KOPT-K1 (cell line): ENCODE data around the gene CYP19A1.
"Not testable (repeated sequence)": the region's sequence is repeated elsewhere in the genome, so short reads cannot be mapped to it uniquely, and the experiment has no call there.

Experiments used
- H3K27ac ChIP-seq: fragments of 200-600 bp; sonication (generic); 2 replicates; pipeline ENCODE4 v1.5.1; 2016; ENCODE audit warnings: antibody characterized with exemption, mild to moderate bottlenecking, low read depth, low read length; ENCODE audit not compliant: poor library complexity, severe bottlenecking
- H3K36me3 ChIP-seq: fragments of 200-600 bp; sonication (generic); 2 replicates; pipeline ENCODE4 v1.5.1; 2017; ENCODE audit warnings: antibody characterized with exemption, mild to moderate bottlenecking, low read length, moderate library complexity; ENCODE audit not compliant: insufficient read depth
- H3K9me3 ChIP-seq: fragments of 200-600 bp; sonication (generic); 2 replicates; pipeline ENCODE4 v1.5.1; 2017; ENCODE audit warnings: antibody characterized with exemption, low read length, mild to moderate bottlenecking; ENCODE audit not compliant: insufficient read depth, poor library complexity, severe bottlenecking

Gene CYP19A1

GRCh38 chr15:51279391-51279790 lies 59.0 kb downstream of the CYP19A1 start:
- H3K27ac ChIP-seq, result no peak overlapping the region
- H3K9me3 ChIP-seq, result no peaks in the 10 kb centered on the region
- no peaks in the 10 kb centered on the region for H3K36me3 ChIP-seq

- H3K36me3 ChIP-seq, result no peaks in the 10 kb centered on the region
- no peaks in the 10 kb centered on the region for H3K9me3 ChIP-seq
- H3K27ac ChIP-seq, result no peak overlapping the region
Observed at GRCh38 chr15:51277101-51277500, 61.3 kb downstream of the CYP19A1 start.

GRCh38 chr15:51274956-51275355 lies 63.4 kb downstream of the CYP19A1 start:
- H3K9me3 ChIP-seq, result no peaks in the 10 kb centered on the region
- H3K27ac ChIP-seq, result peak overlapping the region; percentile 66
- H3K36me3 ChIP-seq, result no peaks in the 10 kb centered on the region

GRCh38 chr15:51270706-51271105 lies 67.7 kb downstream of the CYP19A1 start:
- H3K9me3 ChIP-seq, result no peaks in the 10 kb centered on the region
- peak overlapping the region; percentile 57 for H3K27ac ChIP-seq
- H3K36me3 ChIP-seq, result no peaks in the 10 kb centered on the region

- Histone ChIP-seq H3K36me3 (no peaks in the 10 kb centered on the region), H3K9me3 (no peaks in the 10 kb centered on the region), H3K27ac (no peak overlapping the region)
Observed at GRCh38 chr15:51269496-51269895, 68.9 kb downstream of the CYP19A1 start.

DNA sequence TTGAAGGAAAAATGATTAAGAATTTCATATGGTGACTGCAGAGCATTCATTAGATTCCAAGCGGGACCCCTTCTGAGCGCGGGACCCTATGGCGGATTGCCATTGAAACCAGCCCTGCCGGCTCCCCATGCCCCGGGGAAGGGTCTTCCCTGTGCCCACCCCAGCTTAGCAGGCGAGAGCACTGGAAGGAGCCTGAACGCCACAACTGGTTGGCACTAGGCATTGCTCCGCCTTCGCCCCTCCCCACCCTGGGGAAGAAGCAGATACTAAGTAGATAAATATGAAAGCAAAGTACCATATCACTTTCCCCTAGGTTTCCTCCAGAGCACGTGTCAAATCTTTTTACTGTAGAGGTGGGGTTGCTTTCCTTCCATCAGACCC lies 70.7 kb downstream of the CYP19A1 start:
- Histone ChIP-seq H3K9me3 (peaks cover 2% of the 10 kb centered on the region), H3K36me3 (no peaks in the 10 kb centered on the region), H3K27ac (no peak overlapping the region)

DNA sequence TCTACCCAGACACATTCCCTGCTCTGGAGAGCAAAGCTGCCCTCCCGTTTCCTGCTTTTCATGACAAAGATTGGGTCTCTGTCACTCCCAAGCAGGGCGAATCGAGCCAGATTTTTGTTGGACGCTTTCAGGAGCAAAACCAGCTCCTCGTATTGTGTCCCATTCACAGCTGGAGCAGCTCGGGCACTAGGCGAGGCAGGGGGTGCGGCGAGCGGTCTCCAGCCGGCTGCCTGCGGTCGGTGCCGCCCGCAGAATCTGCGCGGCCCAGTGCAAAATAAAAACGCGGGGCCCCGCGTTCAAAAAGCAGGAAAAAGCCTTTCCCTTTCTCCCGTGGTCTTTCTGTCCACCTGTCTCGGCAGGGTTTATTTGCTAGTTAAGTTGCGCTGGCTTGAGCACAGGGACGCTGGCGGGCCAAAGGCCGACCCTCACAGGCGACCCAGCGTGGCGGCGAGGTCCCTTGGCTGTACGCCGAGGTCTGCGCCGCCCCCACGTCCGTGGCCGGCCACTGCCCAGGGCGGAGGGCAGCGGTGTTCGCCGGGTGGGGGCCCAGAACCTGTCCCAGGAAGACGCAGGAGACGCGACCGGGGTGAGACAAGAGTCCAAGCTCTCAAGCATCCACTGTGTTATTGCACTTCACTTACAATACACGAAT lies 71.2 kb downstream of the CYP19A1 start:
- peaks cover 7% of the 10 kb centered on the region for H3K9me3 ChIP-seq
- H3K36me3 ChIP-seq, result no peaks in the 10 kb centered on the region
- no peak overlapping the region for H3K27ac ChIP-seq

DNA sequence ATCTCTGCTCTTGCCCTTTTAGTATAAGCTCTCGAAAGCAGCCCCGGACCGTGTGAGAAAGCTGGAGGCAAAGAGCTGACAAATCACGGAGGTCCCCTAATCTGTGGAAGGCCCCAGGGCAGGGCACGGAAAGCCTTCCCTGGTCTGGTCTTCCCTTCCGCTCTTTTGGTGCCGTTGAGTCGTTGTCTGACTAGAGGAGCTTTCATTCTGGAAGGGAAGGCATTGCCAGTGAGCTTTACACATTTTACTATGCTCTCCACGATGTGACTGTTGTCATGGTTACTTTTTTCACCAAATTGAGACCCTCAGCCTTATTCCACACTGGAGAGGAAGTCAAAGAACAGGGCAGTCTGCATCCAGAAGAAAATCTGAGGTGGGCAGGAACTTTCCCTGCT lies 71.7 kb downstream of the CYP19A1 start:
- Histone ChIP-seq H3K9me3 (peaks cover 12% of the 10 kb centered on the region), H3K27ac (no peak overlapping the region), H3K36me3 (no peaks in the 10 kb centered on the region)

DNA sequence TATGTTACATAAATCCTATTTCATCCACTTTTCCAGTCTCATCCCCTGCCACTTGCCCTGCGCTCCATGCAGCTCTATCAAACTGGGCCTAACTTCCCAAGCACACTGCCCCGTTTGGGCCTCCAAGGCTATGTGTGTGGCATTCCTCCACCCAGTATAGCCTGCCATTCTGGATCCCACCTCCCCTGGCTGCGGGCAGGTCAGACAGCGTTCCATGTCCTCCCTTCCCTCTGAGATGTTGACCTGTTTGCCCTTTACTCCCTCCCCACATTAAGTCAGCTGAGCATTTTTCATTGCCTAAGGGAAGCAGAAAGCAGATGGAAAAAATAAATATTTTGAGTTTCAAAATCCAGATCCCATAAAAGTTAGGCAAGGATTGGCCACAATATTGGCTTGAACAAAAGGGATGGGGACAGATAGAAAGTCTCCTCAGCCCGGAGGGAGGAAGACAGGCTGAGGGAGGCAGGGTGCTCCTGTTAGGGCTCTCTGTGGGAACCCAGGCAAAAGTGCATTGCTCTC lies 73.3 kb downstream of the CYP19A1 start:
- H3K36me3 ChIP-seq, result no peaks in the 10 kb centered on the region
- no peak overlapping the region for H3K27ac ChIP-seq
- H3K9me3 ChIP-seq, result peaks cover 22% of the 10 kb centered on the region

- H3K27ac ChIP-seq, result no peak overlapping the region
- no peaks in the 10 kb centered on the region for H3K36me3 ChIP-seq
- H3K9me3 ChIP-seq, result peaks cover 22% of the 10 kb centered on the region
Observed at GRCh38 chr15:51263726-51264125, 74.7 kb downstream of the CYP19A1 start.

DNA sequence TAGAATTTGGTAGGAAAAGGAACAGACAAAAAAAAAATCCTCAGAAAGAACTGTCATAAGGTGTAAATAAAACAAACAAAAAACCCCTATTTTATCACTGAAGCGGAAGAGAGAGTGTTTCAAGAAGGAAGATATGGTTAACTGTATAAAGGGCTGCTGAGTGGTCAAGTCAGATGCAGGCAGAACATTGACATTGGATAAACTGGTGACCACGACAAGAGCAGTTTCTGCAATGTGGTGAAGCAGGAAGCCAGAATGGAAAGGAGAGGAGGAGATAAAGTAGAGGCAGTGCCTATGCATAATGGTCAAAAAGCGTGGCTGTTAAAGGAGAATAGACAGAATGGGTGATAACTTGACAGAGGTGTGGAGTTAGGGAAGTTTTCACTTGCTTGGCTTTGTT lies 75.3 kb downstream of the CYP19A1 start:
- H3K27ac ChIP-seq, result no peak overlapping the region
- peaks cover 22% of the 10 kb centered on the region for H3K9me3 ChIP-seq
- H3K36me3 ChIP-seq, result no peaks in the 10 kb centered on the region

GRCh38 chr15:51262463-51262862 lies 75.9 kb downstream of the CYP19A1 start:
- Histone ChIP-seq H3K9me3 (peaks cover 22% of the 10 kb centered on the region), H3K27ac (no peak overlapping the region), H3K36me3 (no peaks in the 10 kb centered on the region)

- H3K36me3 ChIP-seq, H3K27ac ChIP-seq: not testable (repeated sequence)
- H3K9me3 ChIP-seq, result peaks cover 22% of the 10 kb centered on the region
Observed at GRCh38 chr15:51261113-51261512, 77.3 kb downstream of the CYP19A1 start.

DNA sequence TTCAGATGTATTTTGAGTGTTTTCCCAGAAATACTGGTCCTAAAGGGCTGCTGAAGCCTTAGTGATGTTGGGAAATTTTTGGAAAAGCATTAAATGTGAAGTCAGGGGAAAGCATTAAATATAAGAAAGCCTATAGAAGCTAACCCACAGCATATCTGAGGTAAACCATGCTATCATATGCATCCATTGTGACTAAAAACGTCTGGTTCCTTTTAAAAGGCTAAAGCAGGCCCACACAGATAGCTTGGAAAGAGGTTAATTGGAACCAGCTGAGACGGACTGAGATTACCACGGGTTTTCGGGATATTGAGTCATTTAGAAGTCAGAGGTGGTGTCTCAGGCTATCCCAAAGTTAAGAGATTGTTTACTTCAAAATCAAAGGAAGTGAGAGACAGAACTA lies 78.2 kb downstream of the CYP19A1 start:
- Histone ChIP-seq H3K36me3 (no peaks in the 10 kb centered on the region), H3K9me3 (peaks cover 22% of the 10 kb centered on the region), H3K27ac (no peak overlapping the region)

DNA sequence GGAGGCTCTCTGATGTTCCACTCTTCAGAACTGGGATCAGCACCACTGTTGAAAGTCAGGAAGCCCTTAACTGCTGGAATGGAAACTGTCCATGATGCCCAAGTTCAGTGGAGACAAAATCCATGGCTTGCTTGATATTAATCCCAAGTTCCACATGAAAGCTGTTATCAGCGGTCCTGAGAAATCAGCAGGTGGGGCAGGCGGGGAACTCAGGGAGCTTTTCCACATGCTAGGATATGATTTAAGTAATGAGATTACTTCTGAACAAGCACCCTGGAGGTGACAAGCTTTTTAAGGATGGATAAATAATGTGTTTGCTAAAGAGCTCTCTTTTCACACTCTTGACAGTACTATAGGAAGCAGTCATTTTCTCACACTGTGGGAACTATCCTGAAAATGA lies 82.9 kb downstream of the CYP19A1 start:
- H3K27ac ChIP-seq, result no peak overlapping the region
- no peaks in the 10 kb centered on the region for H3K9me3 ChIP-seq
- no peaks in the 10 kb centered on the region for H3K36me3 ChIP-seq

- Histone ChIP-seq H3K9me3 (no peaks in the 10 kb centered on the region), H3K36me3 (no peaks in the 10 kb centered on the region), H3K27ac (no peak overlapping the region)
Observed at GRCh38 chr15:51253366-51253765, 85.0 kb downstream of the CYP19A1 start.
